HUES48 (cell line): ENCODE results near the gene CLASP1.
"Not testable (repeated sequence)": the region's sequence is repeated elsewhere in the genome, so short reads cannot be mapped to it uniquely, and the experiment has no call there.

ENCODE experiments used
- H3K27ac ChIP-seq: one replicate; pipeline ENCODE4 v1.7.0; 2013; ENCODE audit warnings: low read depth, low read length, inconsistent platforms
- H3K27me3 ChIP-seq: 2 replicates; pipeline ENCODE4 v1.6.1; 2013; ENCODE audit warnings: mild to moderate bottlenecking, low read length; ENCODE audit not compliant: control insufficient read depth, insufficient read depth
- H3K36me3 ChIP-seq: 2 replicates; pipeline ENCODE4 v1.6.1; 2013; ENCODE audit warnings: low read length; ENCODE audit not compliant: control insufficient read depth, insufficient read depth
- H3K4me1 ChIP-seq: 2 replicates; pipeline ENCODE4 v1.6.1; 2013; ENCODE audit warnings: mild to moderate bottlenecking, low read length; ENCODE audit not compliant: control insufficient read depth, insufficient read depth
- H3K4me3 ChIP-seq: 2 replicates; pipeline ENCODE4 v1.5.1; 2013; ENCODE audit warnings: mild to moderate bottlenecking, low read depth, low read length
- H3K9ac ChIP-seq: 2 replicates; pipeline ENCODE4 v1.6.1; 2013; ENCODE audit warnings: mild to moderate bottlenecking, low read depth, low read length, moderate library complexity
- H3K9me3 ChIP-seq: 2 replicates; pipeline ENCODE4 v1.6.1; 2013; ENCODE audit warnings: low read length; ENCODE audit not compliant: control insufficient read depth, insufficient read depth

Gene CLASP1

GRCh38 chr2:121649149-121649595 lies at the start of gene CLASP1:
Gene CLASP1, minus strand, starts transcription at chr2:121649462. Its CDS starts 43,567 bp downstream, at chr2:121605895.
- Histone ChIP-seq H3K4me1 (peaks cover 7% of the 10 kb centered on the region; the same call in 1 of the 2 replicates), H3K36me3 (0 out of 2 replicates have a peak, but pooled peaks cover 3% of the 10 kb centered on the region), H3K27ac (peak within 1 kb of the TSS; percentile 92), H3K9ac (peak within 1 kb of the TSS; percentile 61), H3K4me3 (peak within 1 kb of the TSS; percentile 74), H3K9me3 (no peaks in the 10 kb centered on the region), H3K27me3 (no peaks in the 10 kb centered on the region)

DNA sequence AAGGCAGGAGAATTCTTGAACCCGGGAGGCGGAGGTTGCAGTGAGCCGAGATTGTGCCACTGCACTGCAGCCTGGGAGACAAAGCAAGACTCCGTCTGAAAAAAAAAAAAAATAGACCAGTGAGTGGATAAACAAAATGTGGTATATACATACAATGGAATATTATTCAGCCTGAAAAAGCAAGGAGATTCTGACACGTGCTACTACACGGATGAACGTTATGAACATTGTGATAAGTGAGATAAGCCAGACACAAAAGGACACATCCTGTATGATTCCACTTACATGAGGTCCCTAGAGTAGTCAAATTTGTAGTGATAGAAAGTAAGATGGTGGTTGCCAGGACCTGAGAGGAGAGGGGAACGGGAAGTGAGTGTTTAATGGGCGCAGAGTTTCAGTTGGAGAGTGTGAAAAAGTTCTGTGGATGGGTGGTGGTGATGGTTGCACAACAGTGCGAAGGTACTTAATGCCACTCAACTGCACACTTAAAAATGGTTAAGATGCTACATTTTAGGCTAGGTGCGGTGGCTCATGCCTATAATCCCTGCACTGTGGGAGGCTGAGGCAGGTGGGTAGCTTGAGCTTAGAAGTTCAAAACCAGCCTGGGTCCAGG lies 49.2 kb upstream of the CLASP1 start:
- H3K4me1 ChIP-seq: peaks cover 8% of the 10 kb centered on the region
- H3K27ac ChIP-seq: no peak overlapping the region
- H3K36me3 ChIP-seq: no peaks in the 10 kb centered on the region
- no peaks in the 10 kb centered on the region for H3K9me3 ChIP-seq
- no peak overlapping the region for H3K4me3 ChIP-seq
- H3K9ac ChIP-seq: no peak overlapping the region
- no peaks in the 10 kb centered on the region for H3K27me3 ChIP-seq

DNA sequence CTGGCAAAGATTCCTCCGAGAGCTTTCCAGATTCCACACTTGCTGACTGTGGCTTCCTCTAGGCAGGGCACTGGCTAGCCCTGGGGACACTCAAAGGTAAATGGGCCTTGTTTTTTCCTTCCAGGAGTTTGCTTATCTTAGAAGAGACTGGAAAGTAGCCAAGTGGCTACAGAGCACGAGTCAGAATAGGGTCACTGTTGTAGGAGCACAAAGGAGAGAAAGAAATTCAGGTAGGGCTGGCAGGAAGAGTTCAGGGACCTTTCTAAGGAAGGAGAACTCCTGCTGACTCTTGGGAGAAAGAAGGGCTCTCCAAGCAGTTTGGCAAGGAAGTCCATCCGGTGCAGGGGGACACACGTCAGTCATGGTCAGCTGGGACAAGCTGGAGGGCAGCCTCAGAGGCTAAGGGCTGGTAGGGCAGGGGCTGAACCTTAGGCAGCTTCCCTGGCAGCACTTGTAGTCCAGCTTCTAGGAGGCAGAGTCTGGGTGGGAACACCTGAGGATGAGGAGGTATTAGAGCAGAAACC lies 47.9 kb upstream of the CLASP1 start:
- H3K4me3 ChIP-seq: no peak overlapping the region

DNA sequence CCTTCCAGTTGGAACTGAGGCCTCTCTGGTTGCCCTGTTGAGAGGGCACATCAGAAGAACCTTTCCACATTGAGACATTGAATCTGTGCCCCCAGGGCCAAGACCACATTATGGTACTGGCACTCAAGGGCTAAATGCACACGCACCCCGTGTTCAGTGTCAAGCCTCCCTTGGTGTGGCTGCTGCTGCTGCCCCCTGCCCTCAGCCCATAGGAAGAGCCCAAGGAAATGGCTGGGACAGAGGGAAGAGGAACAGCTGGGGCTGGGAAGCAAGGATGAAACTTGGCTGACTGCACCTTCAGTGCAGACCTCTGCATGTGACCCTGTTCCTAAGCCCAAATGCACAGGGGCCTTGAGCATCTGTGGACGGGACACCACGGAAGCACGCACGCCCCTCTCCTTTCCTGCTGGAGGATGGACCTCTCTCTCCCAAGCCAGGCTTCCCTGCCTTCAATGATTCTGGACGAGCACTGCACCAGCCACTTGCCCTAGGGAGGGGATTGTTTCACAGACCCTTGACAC lies 47.2 kb upstream of the CLASP1 start:
- H3K4me1 ChIP-seq: peaks cover 8% of the 10 kb centered on the region
- no peaks in the 10 kb centered on the region for H3K36me3 ChIP-seq
- H3K9ac ChIP-seq: no peak overlapping the region
- H3K27ac ChIP-seq: no peak overlapping the region
- H3K4me3 ChIP-seq: no peak overlapping the region
- H3K27me3 ChIP-seq: no peaks in the 10 kb centered on the region
- H3K9me3 ChIP-seq: no peaks in the 10 kb centered on the region

More for the DNA sequence above, 47.9 kb upstream of the CLASP1 start:
- Histone ChIP-seq H3K27ac (no peak overlapping the region), H3K36me3 (no peaks in the 10 kb centered on the region), H3K9ac (no peak overlapping the region), H3K9me3 (no peaks in the 10 kb centered on the region), H3K4me1 (peaks cover 8% of the 10 kb centered on the region), H3K27me3 (no peaks in the 10 kb centered on the region)

GRCh38 chr2:121695171-121695451 lies 45.8 kb upstream of the CLASP1 start:
- Histone ChIP-seq H3K27me3 (no peaks in the 10 kb centered on the region), H3K9ac (no peak overlapping the region), H3K36me3 (no peaks in the 10 kb centered on the region), H3K4me1 (peaks cover 8% of the 10 kb centered on the region), H3K9me3 (no peaks in the 10 kb centered on the region), H3K27ac (peak overlapping the region; percentile 35), H3K4me3 (no peak overlapping the region)

GRCh38 chr2:121694398-121695170 lies 45.3 kb upstream of the CLASP1 start:
- peak overlapping the region; percentile 35 for H3K27ac ChIP-seq
- no peak overlapping the region for H3K9ac ChIP-seq
- peaks cover 8% of the 10 kb centered on the region for H3K4me1 ChIP-seq
- H3K36me3 ChIP-seq: no peaks in the 10 kb centered on the region
- H3K9me3 ChIP-seq: no peaks in the 10 kb centered on the region
- no peaks in the 10 kb centered on the region for H3K27me3 ChIP-seq
- H3K4me3 ChIP-seq: no peak overlapping the region

DNA sequence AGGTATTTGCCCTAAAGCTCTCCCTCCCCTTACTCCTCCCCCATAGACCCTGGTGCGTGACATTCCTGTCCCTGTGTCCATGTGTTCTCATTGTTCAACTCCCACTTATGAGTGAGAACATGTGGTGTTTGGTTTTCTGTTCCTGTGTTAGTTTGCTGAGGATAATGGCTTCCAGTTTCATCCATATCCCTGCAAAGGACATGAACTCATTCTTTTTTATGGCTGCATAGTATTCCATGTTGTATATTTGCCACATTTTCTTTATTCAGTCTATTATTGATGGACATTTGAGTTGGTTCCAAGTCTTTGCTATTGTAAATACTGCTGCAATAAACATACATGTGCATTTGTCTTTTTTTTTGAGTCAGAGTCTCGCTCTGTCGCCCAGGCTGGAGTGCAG lies 41.3 kb upstream of the CLASP1 start:
- H3K27ac ChIP-seq, H3K9me3 ChIP-seq, H3K27me3 ChIP-seq, H3K4me3 ChIP-seq, H3K36me3 ChIP-seq, H3K9ac ChIP-seq: not testable (repeated sequence)
- H3K4me1 ChIP-seq: peaks cover 23% of the 10 kb centered on the region

DNA sequence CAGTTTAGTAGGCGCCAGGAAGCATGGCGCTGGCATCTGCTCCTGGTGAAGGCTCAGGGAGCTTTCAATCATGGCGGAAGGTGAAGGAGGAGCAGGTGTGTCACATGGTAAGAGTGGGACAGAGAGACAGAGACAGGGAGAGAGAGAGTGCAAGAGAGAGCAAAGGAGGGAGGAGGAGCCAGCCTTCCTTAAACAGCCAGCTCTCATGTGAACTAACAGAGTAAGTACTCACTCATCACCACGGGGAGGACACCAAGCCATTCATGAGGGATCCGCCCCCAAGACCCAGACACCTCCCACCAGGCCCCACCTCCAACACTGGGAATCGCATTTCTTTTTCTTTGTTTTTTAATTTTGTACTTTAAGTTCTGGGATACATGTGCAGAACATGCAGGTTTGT lies 40.8 kb upstream of the CLASP1 start:
- Histone ChIP-seq H3K27ac (no peak overlapping the region), H3K9me3 (no peaks in the 10 kb centered on the region)

GRCh38 chr2:121689356-121689755 lies 40.1 kb upstream of the CLASP1 start:
- Histone ChIP-seq H3K36me3 (no peaks in the 10 kb centered on the region), H3K27me3 (no peaks in the 10 kb centered on the region), H3K27ac (no peak overlapping the region), H3K4me3 (no peak overlapping the region), H3K9me3 (no peaks in the 10 kb centered on the region), H3K9ac (no peak overlapping the region), H3K4me1 (peaks cover 21% of the 10 kb centered on the region)

More for the DNA sequence above, 40.8 kb upstream of the CLASP1 start:
- Histone ChIP-seq H3K27me3 (no peaks in the 10 kb centered on the region), H3K4me3 (no peak overlapping the region), H3K36me3 (no peaks in the 10 kb centered on the region), H3K4me1 (peaks cover 25% of the 10 kb centered on the region), H3K9ac (no peak overlapping the region)

GRCh38 chr2:121688820-121689219 lies 39.6 kb upstream of the CLASP1 start:
- no peak overlapping the region for H3K27ac ChIP-seq
- no peak overlapping the region for H3K4me3 ChIP-seq
- H3K36me3 ChIP-seq: no peaks in the 10 kb centered on the region
- peaks cover 2% of the 10 kb centered on the region; the same call in 1 of the 2 replicates for H3K9me3 ChIP-seq
- no peak overlapping the region for H3K9ac ChIP-seq
- peaks cover 21% of the 10 kb centered on the region for H3K4me1 ChIP-seq
- H3K27me3 ChIP-seq: no peaks in the 10 kb centered on the region

DNA sequence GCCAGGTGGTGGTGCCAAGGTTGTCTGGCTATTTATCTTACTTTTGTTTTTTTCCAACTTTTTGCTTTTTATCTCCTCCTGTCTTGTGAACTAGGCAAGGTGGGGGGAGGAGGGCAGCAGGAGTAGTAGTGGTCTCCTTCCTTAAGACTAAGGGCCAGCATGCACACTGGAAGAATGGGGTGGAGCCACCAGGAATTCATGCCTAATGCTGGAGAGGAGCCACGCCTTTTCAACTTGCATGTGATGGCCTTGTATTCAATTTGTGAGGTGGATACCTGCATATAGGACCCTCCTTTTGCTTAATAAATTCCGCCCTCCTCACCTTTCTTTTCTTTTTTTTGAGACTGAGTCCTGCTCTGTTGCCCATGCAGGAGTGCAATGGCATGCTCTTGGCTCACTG lies 37.6 kb upstream of the CLASP1 start:
- Histone ChIP-seq H3K9me3 (peaks cover 21% of the 10 kb centered on the region), H3K27ac (no peak overlapping the region), H3K9ac (no peak overlapping the region), H3K4me3 (no peak overlapping the region), H3K27me3 (no peaks in the 10 kb centered on the region), H3K4me1 (peaks cover 21% of the 10 kb centered on the region), H3K36me3 (no peaks in the 10 kb centered on the region)
